HK-2 (cell line): ENCODE measurements around the gene AMIGO2.
"Not testable (repeated sequence)": the region's sequence is repeated elsewhere in the genome, so short reads cannot be mapped to it uniquely, and the experiment has no call there.

Source experiments
- DNase-seq: peaks from one replicate; pipeline ENCODE4 v3.0.0-alpha.2; 2018; ENCODE audit not compliant: unreplicated experiment

Gene AMIGO2

DNA sequence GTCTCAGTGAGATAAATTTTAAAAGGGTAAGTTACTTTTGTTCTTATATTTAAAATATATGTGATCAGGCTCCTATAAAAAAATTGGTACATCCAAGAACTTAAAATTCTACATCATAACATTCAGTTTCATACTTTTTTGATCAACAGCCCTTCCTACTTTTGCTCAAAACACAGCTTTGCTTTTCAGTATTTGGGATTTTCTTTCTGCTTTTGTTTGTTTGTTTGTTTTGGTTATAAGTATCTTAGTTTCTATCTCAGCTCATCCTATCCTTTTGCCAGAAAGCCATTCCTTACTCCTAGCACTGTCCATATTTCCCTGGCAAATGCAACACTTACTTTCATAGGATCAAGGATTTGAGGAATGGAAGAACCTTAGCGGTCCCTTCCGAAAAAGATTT, 5.0 kb downstream of the AMIGO2 start:
- DNase-seq, result no peak

DNA sequence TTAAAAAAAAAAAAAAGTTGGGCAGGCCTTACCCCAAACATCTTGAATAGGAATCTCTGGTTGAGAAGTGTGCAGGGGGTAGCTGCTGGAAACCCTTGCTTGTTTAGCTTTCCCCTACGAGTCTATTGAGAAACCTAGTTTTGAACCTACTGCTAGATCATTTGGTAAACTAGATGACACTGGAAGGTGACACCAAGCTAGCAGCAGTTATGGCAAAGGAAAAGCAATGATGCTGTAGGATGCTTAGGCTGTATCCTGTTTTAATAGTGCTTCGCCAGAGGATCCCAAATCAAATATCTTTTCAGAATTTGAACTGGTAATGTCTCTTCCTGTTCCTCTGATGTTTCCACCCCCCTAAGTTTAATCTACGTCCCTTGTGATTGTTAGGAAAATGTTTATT, 5.8 kb downstream of the AMIGO2 start:
- no peak for DNase-seq

DNA sequence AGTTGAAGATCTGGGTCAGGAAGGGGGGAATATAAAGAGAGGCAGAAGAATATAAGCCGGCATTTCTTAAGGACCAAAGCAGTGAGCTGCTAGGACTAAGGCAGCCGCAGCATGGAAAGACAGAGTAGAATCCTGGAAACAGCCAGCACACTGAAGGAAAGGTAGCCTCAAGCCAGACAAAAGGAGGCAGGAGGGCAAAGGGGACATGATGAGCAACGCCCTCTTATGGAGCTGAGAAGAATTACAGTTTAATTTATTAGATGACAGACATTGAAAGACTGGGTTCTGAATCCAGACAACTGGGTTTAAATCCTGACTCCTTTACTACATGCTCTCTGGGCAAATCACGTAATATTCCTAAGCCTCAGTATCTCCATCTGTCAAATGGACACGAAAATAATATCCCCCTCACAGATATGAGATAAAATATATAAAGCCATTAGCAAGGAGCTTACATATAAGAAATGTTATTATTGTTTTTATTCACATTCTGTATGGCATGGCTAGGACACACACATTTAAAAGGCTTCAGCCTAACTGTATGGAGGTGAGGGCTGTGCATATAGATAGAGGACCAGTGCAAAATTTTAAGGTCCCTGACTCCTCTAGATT, 8.4 kb downstream of the AMIGO2 start:
- no peak for DNase-seq

DNA sequence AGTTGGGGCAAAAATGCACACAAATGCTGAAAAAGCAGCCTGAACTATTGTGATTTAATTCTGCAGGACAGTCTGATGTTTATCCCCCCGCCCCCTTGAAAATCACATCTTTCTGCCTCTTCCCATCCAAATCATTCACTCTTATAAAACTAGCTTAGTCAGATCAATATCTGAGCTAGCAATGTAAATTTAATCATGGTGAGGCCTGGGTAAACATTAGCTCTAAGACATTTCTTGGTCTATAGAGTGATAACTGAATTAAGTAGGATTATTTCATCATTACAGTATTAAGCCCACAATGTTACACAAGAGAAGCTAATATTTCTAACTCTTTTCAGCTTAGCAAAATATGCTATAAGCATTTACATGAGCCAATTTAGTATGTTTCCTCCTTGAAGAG, 9.4 kb downstream of the AMIGO2 start:
- DNase-seq, result no peak

DNA sequence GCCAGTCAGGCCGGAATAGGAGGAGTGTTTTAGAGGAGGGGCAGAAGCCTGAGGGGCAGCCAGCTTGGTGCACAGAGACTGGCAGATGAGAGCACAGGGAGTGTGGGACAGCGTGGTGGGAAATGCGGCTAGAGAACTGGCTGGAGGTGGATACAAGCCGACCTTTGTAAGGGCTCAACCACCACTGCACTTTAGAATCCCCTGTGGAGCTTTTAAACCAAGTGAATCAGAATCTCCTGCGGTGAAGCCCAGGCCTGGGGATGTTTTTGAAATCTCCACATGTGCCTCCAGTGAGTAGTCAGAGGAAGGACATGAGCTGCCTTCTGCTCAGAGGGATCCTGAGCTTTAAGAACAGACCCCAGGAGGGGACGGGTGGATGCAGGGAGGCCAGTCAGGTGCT, 11.2 kb downstream of the AMIGO2 start:
- no peak for DNase-seq

DNA sequence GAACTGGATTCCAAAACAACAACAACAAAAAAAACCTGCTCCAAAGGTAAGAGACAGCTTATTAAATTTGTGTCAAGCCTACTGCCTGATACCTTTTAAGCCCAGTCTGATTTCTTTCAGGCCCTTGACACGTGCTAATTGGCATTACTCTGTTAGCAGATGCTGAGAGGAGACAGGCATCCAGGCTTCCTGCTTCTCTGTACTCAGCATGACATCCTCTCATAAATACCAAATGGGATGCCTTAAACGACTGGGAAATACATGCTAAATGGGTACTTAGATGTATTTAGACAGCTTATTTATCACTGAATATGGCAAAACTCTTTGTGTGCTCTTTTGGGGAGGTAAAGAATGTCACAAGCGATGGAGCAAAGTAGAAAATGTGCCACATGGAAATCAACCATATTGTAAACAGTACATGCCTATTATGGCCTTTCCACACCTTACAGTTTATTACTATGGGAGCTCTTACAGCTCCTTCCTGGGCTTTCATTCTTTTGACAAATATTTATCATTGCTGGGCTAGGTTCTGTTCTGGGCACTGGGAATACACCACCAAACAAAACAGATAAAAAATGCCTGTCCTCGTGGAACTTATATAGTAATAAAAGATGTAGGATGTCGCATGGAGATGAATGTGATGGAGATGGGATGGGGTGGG, 11.9 kb downstream of the AMIGO2 start:
- no peak for DNase-seq

DNA sequence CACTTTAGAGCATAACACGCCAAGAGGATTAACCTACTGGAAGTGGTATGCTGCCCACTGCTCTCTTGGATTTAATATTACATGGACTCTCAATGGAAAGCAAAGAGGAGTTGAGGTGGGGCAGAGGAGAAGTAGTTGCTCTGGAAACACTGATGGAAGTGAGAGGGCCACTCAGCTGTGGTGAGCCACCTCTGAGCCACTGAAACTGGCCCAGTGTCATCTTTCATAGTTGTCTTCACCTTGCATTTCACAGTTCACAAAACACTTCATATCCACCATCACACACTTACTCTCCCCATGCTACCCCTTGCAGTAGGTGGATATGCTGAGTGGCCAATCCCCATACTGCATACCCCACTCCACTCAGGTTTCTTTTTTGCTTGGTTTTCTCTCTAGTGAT, 12.6 kb downstream of the AMIGO2 start:
- no peak for DNase-seq

DNA sequence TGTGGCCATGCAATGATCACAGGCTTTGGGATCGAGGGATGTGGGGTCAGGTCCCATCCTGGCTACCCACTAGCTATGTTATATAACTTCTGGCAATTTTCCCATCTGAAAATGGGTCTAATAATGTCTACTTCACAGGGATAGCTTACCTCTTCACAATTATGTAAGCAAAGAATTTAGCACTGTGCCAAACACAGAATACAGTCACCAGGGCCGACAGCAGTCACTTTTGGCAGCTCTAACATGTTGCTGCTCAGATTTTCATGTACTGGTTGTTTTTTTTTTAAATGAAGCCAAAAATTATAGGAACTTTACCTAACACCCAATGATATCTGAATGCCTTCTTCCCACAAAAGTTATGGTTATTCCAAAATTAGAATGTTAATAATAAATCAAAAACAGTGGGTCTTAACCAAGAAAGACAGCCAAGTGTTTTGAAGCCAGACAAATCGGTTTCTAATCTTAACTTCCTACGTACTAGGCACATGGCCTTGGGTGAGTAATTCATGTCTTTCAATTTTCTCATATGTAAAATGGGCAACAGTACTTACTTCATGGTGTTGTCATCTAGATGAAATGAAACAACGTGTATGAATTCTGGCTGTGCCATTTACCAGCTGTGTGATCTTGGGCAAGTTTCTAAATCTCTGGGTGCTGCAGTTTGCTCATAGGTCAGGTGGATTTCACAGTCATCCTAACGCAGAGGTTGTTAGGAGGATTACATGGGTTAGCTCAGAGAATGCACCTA, 13.3 kb downstream of the AMIGO2 start:
- DNase-seq, result no peak

DNA sequence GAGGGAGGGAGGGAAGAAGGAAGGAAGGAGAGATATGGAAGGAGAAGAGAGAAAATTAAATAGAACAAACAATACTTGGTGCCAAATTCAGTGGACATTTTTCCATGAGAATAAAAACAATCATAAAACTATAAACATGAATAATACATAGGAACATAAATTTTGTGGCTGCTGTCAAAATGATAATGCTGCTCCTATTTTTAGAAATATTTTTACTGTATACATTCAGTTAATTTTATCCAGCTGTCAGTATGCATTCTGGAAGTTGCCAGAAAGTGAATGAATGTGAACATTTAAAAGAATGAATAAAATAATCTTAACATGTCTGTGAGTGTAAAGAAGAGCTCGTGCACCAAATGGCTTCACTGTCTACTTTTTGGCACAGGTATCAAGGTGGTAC, 14.2 kb downstream of the AMIGO2 start:
- no peak for DNase-seq

DNA sequence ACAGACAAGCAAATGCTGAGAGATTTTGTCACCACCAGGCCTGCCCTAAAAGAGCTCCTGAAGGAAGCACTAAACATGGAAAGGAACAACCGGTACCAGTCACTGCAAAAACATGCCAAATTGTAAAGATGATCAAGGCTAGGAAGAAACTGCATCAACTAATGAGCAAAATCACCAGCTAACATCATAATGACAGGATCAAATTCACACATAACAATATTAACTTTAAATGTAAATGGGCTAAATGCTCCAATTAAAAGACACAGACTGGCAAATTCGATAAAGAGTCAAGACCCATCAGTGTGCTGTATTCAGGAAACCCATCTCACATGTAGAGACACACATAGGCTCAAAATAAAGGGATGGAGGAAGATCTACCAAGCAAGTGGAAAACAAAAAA, 21.1 kb downstream of the AMIGO2 start:
- not testable (repeated sequence) for DNase-seq

DNA sequence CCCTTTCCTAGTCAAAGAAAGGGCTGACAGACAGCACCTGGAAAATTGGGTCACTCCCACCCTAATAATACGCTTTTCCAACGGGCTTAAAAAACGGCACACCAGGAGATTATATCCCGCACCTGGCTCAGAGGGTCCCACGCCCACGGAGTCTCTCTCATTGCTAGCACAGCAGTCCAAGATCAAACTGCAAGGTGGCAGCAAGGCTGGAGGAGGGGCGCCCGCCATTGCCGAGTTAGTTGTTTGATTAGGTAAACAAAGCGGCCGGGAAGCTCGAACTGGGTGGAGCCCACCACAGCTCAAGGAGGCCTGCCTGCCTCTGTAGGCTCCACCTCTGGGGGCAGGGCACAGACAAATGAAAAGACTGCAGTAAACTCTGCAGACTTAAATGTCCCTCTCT, 22.8 kb downstream of the AMIGO2 start:
- DNase-seq, result not testable (repeated sequence)

DNA sequence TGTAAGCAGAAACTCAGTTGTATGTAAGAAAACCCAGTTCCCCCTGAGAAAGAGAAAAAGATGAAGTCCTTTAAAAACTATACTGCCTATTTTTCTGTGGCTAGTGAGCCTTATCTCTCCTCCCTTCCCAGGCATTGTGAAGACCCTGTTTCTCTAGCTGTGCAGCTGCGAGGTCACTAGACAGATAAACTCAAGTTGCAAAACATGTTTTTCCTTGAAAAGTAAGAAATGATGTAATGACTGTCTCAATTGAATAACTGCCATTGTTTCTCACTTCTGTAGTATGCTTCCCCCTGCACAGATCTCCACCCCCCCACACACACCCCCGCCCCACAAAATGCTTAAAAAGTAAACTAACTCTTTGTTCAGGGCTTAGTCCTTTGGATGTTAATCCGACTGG, 23.9 kb downstream of the AMIGO2 start:
- DNase-seq, result not testable (repeated sequence)

DNA sequence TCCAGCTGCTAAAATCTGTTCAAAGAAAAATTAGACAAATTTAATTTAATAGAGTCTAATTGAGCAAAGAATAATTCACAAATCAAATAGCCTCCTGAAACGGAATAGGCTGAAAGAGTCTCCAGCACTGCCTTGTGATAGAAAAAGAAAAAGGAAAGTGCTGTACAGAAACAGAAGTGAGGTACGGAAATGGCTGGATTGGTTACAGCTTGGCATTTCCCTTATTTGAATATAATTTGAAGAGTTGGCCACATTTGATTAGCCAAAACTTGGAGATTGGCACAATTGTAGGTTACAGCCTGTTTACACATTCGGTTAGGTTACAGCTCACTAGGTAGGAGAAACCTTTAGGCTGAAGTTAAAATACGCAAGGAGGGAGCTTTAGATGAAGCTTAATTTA, 25.1 kb downstream of the AMIGO2 start:
- DNase-seq, result no peak

DNA sequence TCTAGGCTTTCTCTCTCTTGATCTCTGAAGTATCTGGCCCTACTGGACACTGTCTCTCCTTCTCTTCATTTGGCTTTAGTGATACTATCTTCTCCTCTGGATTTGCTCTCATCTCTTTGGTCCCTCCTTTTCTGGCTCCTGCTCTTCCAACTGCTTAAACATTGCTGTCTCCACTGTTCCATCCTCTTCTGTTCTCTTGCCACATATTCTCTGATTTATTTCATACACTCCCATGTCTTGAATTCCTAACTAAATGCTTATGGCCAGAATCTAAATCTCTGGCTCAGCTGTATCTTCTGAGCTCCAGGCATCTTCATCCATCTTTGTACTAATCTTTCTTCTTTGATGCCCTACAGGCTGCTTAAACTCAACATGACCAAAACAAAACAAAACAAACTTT, 25.8 kb downstream of the AMIGO2 start:
- DNase-seq, result no peak

DNA sequence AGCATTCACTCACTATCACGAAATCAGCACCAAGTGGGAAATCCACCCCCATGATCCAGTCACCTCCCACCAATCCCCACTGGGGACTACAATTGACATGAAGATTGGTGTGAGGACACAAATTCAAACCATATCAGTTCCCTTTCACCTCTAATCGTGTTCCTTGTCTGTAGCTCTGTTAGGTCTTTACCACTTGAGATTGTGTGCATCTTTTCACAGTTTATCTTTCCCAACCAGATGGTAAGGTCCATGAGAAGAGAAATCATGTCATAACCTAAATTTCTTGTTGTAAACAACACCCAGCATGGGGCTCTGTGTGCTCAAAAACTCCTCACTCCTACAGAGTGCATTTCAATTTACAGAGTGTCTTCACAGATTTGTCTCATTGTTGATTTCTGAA, 27.5 kb downstream of the AMIGO2 start:
- no peak for DNase-seq

DNA sequence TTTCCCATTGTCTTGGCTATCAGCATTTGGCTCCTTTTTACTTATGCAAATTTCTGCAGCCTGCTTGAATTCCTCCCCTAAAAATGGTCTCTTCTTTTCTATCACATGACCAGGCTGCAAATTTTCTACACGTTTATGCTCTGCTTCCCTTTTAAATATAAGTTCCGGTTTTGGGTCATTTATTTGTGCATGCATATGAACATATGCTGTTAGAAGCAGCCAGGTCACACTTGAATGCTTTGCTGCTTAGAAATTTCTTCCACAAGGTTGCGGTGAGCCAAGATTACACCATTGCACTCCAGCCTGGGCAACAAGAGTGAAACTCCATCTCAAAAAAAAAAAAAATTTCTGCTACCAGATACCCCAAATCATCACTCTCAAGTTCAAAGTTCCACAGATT, 28.5 kb downstream of the AMIGO2 start:
- DNase-seq, result not testable (repeated sequence)

DNA sequence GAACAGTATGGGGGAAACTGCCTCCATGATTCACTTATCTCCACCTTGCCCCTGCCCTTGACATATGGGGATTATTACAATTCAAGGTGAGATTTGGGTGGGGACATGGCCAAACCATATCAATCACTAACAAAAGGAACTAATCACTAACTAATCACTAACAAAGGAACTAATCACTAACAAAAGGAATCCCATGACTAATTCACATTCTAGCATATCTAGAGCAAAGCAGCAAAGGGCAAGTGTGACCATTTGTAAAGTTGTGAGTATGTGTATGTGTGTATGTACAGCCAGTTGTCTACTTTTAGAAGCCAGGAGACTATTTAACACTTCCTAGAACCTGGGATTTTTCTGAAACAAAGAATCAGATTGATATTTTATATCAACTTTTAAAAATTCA, 31.2 kb downstream of the AMIGO2 start:
- DNase-seq, result no peak

DNA sequence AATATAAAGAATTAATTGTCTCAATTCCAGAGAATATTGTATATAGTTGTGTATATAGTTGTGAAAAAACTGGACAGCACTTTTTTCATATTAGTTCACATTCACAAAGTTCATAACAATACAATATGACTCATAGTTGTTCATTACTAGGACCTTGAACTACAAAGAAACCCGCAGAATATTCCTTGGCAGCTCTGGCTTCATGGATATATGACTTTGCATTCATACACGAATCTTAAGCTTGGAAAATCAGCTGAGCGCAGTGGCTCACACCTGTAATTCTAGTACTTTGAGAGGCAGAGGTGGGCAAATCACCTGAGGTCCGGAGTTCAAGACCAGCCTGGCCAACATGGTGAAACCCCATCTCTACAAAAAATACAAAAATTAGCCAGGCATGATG, 38.4 kb downstream of the AMIGO2 start:
- DNase-seq, result no peak

DNA sequence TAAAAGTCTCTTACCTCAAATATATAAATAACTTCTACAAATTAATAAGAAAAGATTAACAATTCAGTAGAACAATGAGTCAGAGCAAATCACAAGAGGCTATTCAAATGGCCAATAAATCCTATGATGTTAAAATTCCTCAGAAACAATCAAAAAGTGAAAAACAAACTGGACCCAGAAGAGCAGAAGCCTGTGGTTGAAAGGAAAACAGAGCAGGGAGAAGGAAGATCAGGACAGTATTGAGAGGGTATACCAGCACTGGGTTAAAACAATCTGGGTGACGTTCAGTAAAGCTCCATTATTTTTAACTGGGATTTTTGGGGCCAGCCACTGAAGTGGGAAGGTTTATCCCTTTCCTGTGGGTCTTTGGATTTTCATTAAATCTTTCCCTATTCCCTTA, 40.0 kb downstream of the AMIGO2 start:
- DNase-seq, result no peak

DNA sequence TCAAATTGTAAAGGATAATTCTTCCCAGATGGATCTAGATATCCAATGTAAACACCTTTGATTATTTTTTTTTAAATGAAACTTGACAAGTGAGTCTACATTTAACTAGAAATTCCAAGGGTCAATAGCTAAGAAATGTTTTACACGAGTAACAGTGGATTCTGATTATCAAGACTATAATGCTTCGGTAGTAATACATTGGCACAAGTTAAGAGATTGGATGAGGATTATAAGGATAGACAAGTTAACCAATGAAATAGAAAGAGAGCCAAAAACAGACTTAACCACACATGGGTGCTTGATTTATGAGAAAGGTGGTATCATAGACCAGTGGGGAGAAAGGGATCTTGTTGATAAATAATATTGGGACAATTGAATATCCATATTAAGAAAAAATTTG, 40.7 kb downstream of the AMIGO2 start:
- no peak for DNase-seq

DNA sequence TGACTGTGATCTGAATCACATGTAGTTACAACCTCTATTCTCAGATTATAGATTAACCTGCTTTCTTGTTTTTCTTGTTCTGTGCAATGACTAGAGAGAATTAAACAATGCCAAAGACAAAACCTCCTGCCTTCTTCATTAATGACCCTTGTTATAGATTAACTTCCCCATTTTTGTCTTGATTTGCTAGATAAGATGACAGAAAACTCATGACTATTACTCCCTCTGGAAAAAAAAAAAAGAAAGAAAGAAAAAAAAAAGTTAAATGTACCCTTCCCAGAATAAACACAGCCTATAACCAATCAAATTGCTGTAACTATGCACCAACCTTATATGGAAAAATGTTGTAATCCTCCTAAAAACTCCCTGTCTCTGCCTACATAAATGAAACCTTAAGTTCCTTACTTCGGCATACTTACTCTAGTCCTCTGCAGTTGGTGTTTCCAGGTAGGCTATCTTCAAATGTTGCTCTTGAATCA, 41.5 kb downstream of the AMIGO2 start:
- no peak for DNase-seq

DNA sequence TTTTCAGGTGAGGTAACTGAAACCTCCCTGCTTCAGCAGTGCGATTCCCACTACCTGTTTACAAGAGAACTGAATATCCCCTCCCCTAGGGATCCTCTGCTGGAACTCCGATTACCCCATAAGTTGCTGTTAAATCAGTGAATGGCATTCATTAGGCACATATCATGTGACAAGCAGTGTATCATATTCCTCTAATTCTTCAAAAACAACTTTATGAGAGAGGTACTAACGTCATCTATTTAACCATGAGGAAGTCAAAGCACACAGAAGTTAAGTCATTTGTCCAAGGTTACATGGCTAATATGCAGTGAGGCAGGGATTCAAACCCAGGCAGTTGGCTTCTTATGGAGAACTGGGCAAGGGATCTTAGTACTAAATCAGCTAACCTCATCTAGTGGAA, 44.3 kb downstream of the AMIGO2 start:
- DNase-seq, result no peak

DNA sequence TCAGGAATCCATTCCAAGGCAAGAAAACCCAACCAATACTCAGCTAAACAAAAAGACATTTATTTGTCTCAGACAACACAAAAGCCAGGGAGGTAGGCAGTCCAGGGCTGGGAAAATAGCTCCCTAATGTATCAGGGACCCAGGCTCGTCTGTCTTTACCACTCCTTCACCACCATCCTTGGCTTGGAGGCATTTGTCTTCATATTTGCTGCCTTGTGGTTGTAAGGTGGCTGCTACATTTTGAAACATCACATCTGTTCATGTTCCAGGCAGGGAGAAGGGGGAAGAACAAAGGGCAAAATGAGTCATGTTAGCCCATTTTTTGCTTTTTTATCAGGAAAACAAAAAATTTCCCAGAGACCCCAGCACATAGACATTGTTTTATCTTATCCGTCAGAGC, 45.1 kb downstream of the AMIGO2 start:
- DNase-seq, result no peak
